Upper lobe of left lung (tissue), 6 donors: ENCODE results near the gene P2RX7. TPM values are rescaled to one million over a fixed set of nuclear protein-coding genes. Genes with fewer than 3 reads are reported as not detected.

ENCODE experiments used
- ATAC-seq, 2 donors: fragments of 200-7000 bp; cut with Tn5 transposase; one replicate each; pipeline ENCODE4 v1.9.1; 2022; ENCODE audit warnings: mild to moderate bottlenecking in 2 of 2, moderate library complexity in 2 of 2; ENCODE audit not compliant: low FRiP score in 2 of 2
- DNase-seq, 2 donors: peaks; one replicate each; pipeline ENCODE4 v3.0.0-alpha.2; 2019 to 2020
- H3K27ac ChIP-seq, 4 donors: fragments of 200-600 bp; sonication (generic); one replicate each; pipeline ENCODE4 v1.5.1; 2016 to 2019
- H3K27me3 ChIP-seq, 4 donors: fragments of 200-600 bp; sonication (generic); one replicate each; pipeline ENCODE4 v1.5.1; 2017 to 2019
- H3K36me3 ChIP-seq, 4 donors: fragments of 200-600 bp; sonication (generic); one replicate each; pipeline ENCODE4 v1.5.1; 2016 to 2019
- H3K4me1 ChIP-seq, 4 donors: fragments of 200-600 bp; sonication (generic); one replicate each; pipeline ENCODE4 v1.5.1; 2018 to 2019
- H3K4me3 ChIP-seq, 4 donors: fragments of 200-600 bp; sonication (generic); one replicate each; pipeline ENCODE4 v1.5.1; 2017 to 2019; ENCODE audit warnings: mild to moderate bottlenecking in 2 of 4, moderate library complexity in 1 of 4
- H3K9me3 ChIP-seq, 4 donors: fragments of 200-600 bp; sonication (generic); one replicate each; pipeline ENCODE4 v1.5.1; 2018 to 2019
- CTCF ChIP-seq, 6 experiments: fragments of 450-650 bp in 4 of 6; fragments of 200-600 bp in 2 of 6; sonication (generic) in 2 of 6; IDR thresholded peaks; one replicate each; pipeline ENCODE4 v1.5.1; 2016 to 2019; ENCODE audit warnings: antibody characterized with exemption in 6 of 6
- EP300 ChIP-seq, 4 donors: sonication (generic); formaldehyde crosslinking; IDR thresholded peaks; one replicate each; pipeline ENCODE4 v1.5.1; 2017; ENCODE audit warnings: antibody characterized with exemption in 4 of 4, control low read depth in 2 of 4
- POLR2A ChIP-seq, 4 donors: fragments of 450-650 bp; IDR thresholded peaks; one replicate each; pipeline ENCODE4 v1.5.1; 2016 to 2017; ENCODE audit warnings: antibody characterized with exemption in 4 of 4, mild to moderate bottlenecking in 2 of 4
- POLR2AphosphoS5 ChIP-seq, 2 donors: sonication (generic); formaldehyde crosslinking; IDR thresholded peaks; one replicate each; pipeline ENCODE4 v1.5.1; 2017; ENCODE audit warnings: antibody characterized with exemption in 2 of 2
- WGBS, 2 donors: methylation state at CpG; one replicate each; pipeline ENCODE4 v1.1.5; 2017 to 2018; 5-methylcytosine and 5-hydroxymethylcytosine counted together
- total RNA-seq, 6 donors: library from RNA; depleted of rRNA in 4 of 6; stranded (reverse); fragments of >200 nt in 4 of 6; gene quantifications; one replicate each; pipeline versions ENCODE4 v1.1.0 to v1.2.1, GENCODE V29; 2016 to 2021
- donor health status: DM: no; HTN: no; CAD: no; lungs with moderate emphysema.
- donor health status: DM: no; HTN: yes; CAD: no; lungs with severe emphysema.

Gene P2RX7
- total RNA-seq, 6 donors from 2014 or later: 8.2 to 37.1 (median 15.4) TPM

GRCh38 chr12:121131941-121132341, 735 bp upstream of the P2RX7 start:
- TF ChIP-seq POLR2A (IDR thresholded peaks at IDR 0.05): no peak
- Histone ChIP-seq H3K36me3 (no peaks in the 10 kb centered on the region), H3K27ac (peak overlapping the region in 3 of 4 donors; percentile 7 to 81 (median 79)), H3K27me3 (no peaks in the 10 kb centered on the region), H3K4me1 (peaks cover 35 to 51% (median 49%) of the 10 kb centered on the region in 4 donors), H3K4me3 (no peak overlapping the region), H3K9me3 (no peaks in the 10 kb centered on the region)
- 68 to 71% methylated on average over 4 of the region's 4 CpGs for WGBS, 2 donors
- DNase-seq: no peak
- no peak for ATAC-seq

GRCh38 chr12:121133838-121134237, 1.2 kb downstream of the P2RX7 start:
- Histone ChIP-seq H3K36me3 (no peaks in the 10 kb centered on the region), H3K27ac (peak overlapping the region; percentile 75 to 81 (median 80)), H3K27me3 (no peaks in the 10 kb centered on the region), H3K9me3 (no peaks in the 10 kb centered on the region), H3K4me1 (peaks cover 27 to 40% (median 37%) of the 10 kb centered on the region in 4 donors), H3K4me3 (peak overlapping the region in 1 of 4 donors; percentile 60)
- ATAC-seq: no peak
- no peak for DNase-seq
- WGBS, 2 donors: 77 to 95% methylated on average over 7 of the region's 7 CpGs
- no peak for TF ChIP-seq EP300 (IDR thresholded peaks at IDR 0.05)
- TF ChIP-seq POLR2A (IDR thresholded peaks at IDR 0.05): no peak
- no peak for TF ChIP-seq POLR2AphosphoS5 (IDR thresholded peaks at IDR 0.05)
- no peak for TF ChIP-seq CTCF (IDR thresholded peaks at IDR 0.05)

- H3K9me3 ChIP-seq: no peaks in the 10 kb centered on the region
- DNase-seq (no peak), ATAC-seq (no peak)
- H3K27ac ChIP-seq: no peak overlapping the region
- no peaks in the 10 kb centered on the region for H3K36me3 ChIP-seq
- WGBS, 2 donors: 86 to 94% methylated on average over 3 of the region's 3 CpGs
- no peaks in the 10 kb centered on the region for H3K27me3 ChIP-seq
- H3K4me1 ChIP-seq: peaks cover 21 to 31% (median 25%) of the 10 kb centered on the region in 4 donors
- TF ChIP-seq EP300 (IDR thresholded peaks at IDR 0.05): no peak
- no peak for TF ChIP-seq POLR2AphosphoS5 (IDR thresholded peaks at IDR 0.05)
- TF ChIP-seq CTCF (IDR thresholded peaks at IDR 0.05): no peak
- no peak for TF ChIP-seq POLR2A (IDR thresholded peaks at IDR 0.05)
- H3K4me3 ChIP-seq: peak overlapping the region in 1 of 4 donors; percentile 60
Observed at GRCh38 chr12:121135320-121135719, 2.6 kb downstream of the P2RX7 start.

- ATAC-seq (no peak), DNase-seq (no peak)
- Histone ChIP-seq H3K4me3 (no peak overlapping the region), H3K27ac (no peak overlapping the region), H3K27me3 (no peaks in the 10 kb centered on the region), H3K36me3 (no peaks in the 10 kb centered on the region), H3K9me3 (no peaks in the 10 kb centered on the region), H3K4me1 (peaks cover 14 to 20% (median 17%) of the 10 kb centered on the region in 4 donors)
- 68 to 91% methylated on average over 4 of the region's 4 CpGs for WGBS, 2 donors
- TF ChIP-seq POLR2AphosphoS5 (IDR thresholded peaks at IDR 0.05) (no peak), EP300 (IDR thresholded peaks at IDR 0.05) (no peak), POLR2A (IDR thresholded peaks at IDR 0.05) (no peak), CTCF (IDR thresholded peaks at IDR 0.05) (no peak)
Observed at GRCh38 chr12:121137512-121137911, 4.8 kb downstream of the P2RX7 start.

GRCh38 chr12:121138284-121138683, 5.6 kb downstream of the P2RX7 start:
- TF ChIP-seq CTCF (IDR thresholded peaks at IDR 0.05): no peak
- no peak for TF ChIP-seq POLR2AphosphoS5 (IDR thresholded peaks at IDR 0.05)
- no peak for TF ChIP-seq POLR2A (IDR thresholded peaks at IDR 0.05)
- no peak for TF ChIP-seq EP300 (IDR thresholded peaks at IDR 0.05)
- Histone ChIP-seq H3K4me3 (no peak overlapping the region), H3K4me1 (peaks cover 7 to 13% (median 10%) of the 10 kb centered on the region in 4 donors), H3K27ac (no peak overlapping the region), H3K27me3 (no peaks in the 10 kb centered on the region), H3K36me3 (no peaks in the 10 kb centered on the region), H3K9me3 (no peaks in the 10 kb centered on the region)
- 87 to 92% methylated on average over 5 of the region's 5 CpGs for WGBS, 2 donors
- ATAC-seq (no peak), DNase-seq (no peak)
